ENCODE measurements around the gene TMBIM6. TPM values are rescaled to one million over a fixed set of nuclear protein-coding genes. Genes with fewer than 3 reads are reported as not detected.

TMBIM6 gene
- polyA plus RNA-seq, 1 of the 3 experiments (the other 2 are of a cell fraction), result 290 TPM

GRCh38 chr12:49748800-49749199, 7.4 kb downstream of the TMBIM6 start:
- H3K36me3 ChIP-seq (replicated peaks in 1 of 2; ENCODE audit: control insufficient read depth in 1 of 2, insufficient read depth in 2 of 2, low read length in 1 of 2), result peaks cover 30 to 44% of the 10 kb centered on the region in 2 experiments
- H4K20me1 ChIP-seq (ENCODE audit: insufficient read depth), result peaks cover 100% of the 10 kb centered on the region
- H3K79me2 ChIP-seq (ENCODE audit: insufficient read depth), result peaks cover 99% of the 10 kb centered on the region
- H3F3A ChIP-seq (replicated peaks; ENCODE audit: insufficient read depth), result peaks cover 29% of the 10 kb centered on the region
- H3K4me3 ChIP-seq (ENCODE audit: low read depth in 2 of 2, low read length in 1 of 2), result no peak overlapping the region
- no peak for DNase-seq
- peaks cover 9 to 17% of the 10 kb centered on the region in 2 experiments for H3K4me1 ChIP-seq (ENCODE audit: control insufficient read depth in 1 of 2, insufficient read depth in 2 of 2, low read depth in 1 of 2, low read length in 1 of 2)
- H3K4me2 ChIP-seq, result no peak overlapping the region
- 95% methylated on average over 3 of the region's 3 CpGs for WGBS (ENCODE audit: low lambda C conversion rate)
- no peak overlapping the region for H3K27ac ChIP-seq (ENCODE audit: low read depth in 2 of 2, low read length in 1 of 2)
- TF ChIP-seq ZBTB33 (IDR thresholded peaks at IDR 0.05; ENCODE audit: borderline replicate concordance, low read depth), result no peak
- TF ChIP-seq YY1 (IDR thresholded peaks at IDR 0.05; ENCODE audit: low read depth), result no peak
- TF ChIP-seq TEAD4 (IDR thresholded peaks at IDR 0.05; ENCODE audit: borderline replicate concordance, insufficient read depth), result no peak
- no peak for TF ChIP-seq TAF1 (IDR thresholded peaks at IDR 0.05; ENCODE audit: borderline replicate concordance, low read depth, low read length)
- no peak for TF ChIP-seq MAX (IDR thresholded peaks at IDR 0.05; ENCODE audit: low read depth)
- TF ChIP-seq RXRA (IDR thresholded peaks at IDR 0.05; ENCODE audit: borderline replicate concordance, low read depth), result no peak
- TF ChIP-seq CTCF (IDR thresholded peaks at IDR 0.05), result no peak
- no peaks in the 10 kb centered on the region for H3K9me3 ChIP-seq
- H3K27me3 ChIP-seq (ENCODE audit: insufficient read depth), result no peaks in the 10 kb centered on the region
- H3K9ac ChIP-seq, result no peak overlapping the region
- CTCF ChIA-PET, result interaction anchor here (1.2 to 4.4 kb wide), 5 partner anchors 13 to 391 kb away, joined by 3 to 22 read pairs (median 3); partner anchors contain the start of genes FMNL3 and PRPF40B
- POLR2A ChIA-PET, result no interaction called here
- no peaks in the 10 kb centered on the region for H3K9me2 ChIP-seq
- H2AFZ ChIP-seq (ENCODE audit: low read depth), result no peak overlapping the region

GRCh38 chr12:49750027-49750995, 9.0 kb downstream of the TMBIM6 start:
- WGBS (ENCODE audit: low lambda C conversion rate), result 79% methylated on average over 8 of the region's 8 CpGs
- H3K36me3 ChIP-seq (replicated peaks in 1 of 2; ENCODE audit: control insufficient read depth in 1 of 2, insufficient read depth in 2 of 2, low read length in 1 of 2), result peaks cover 39 to 50% of the 10 kb centered on the region in 2 experiments
- H3K9me3 ChIP-seq, result no peaks in the 10 kb centered on the region
- POLR2A ChIA-PET, result no interaction called here
- no peak overlapping the region for H2AFZ ChIP-seq (ENCODE audit: low read depth)
- no peak for DNase-seq
- peaks cover 98% of the 10 kb centered on the region for H3K79me2 ChIP-seq (ENCODE audit: insufficient read depth)
- H3K4me3 ChIP-seq (ENCODE audit: low read depth in 2 of 2, low read length in 1 of 2), result no peak overlapping the region
- H3K27me3 ChIP-seq (ENCODE audit: insufficient read depth), result no peaks in the 10 kb centered on the region
- no peaks in the 10 kb centered on the region for H3K9me2 ChIP-seq
- peaks cover 100% of the 10 kb centered on the region for H4K20me1 ChIP-seq (ENCODE audit: insufficient read depth)
- H3F3A ChIP-seq (replicated peaks; ENCODE audit: insufficient read depth), result peaks cover 26% of the 10 kb centered on the region
- peaks cover 2 to 11% of the 10 kb centered on the region in 2 experiments; a peak in 2 of 4 replicates for H3K4me1 ChIP-seq (ENCODE audit: control insufficient read depth in 1 of 2, insufficient read depth in 2 of 2, low read depth in 1 of 2, low read length in 1 of 2)
- no peak overlapping the region for H3K9ac ChIP-seq
- CTCF ChIA-PET, result interaction anchor here (1.2 to 4.4 kb wide), 2 partner anchors 9 to 12 kb away, joined by 3 to 22 read pairs; partner anchors contain the start of gene TMBIM6
- H3K27ac ChIP-seq (ENCODE audit: low read depth in 2 of 2, low read length in 1 of 2), result no peak overlapping the region; a peak in 1 of 4 replicates
- no peak overlapping the region for H3K4me2 ChIP-seq
- TF ChIP-seq SMC3 (IDR thresholded peaks at IDR 0.05; ENCODE audit: low read depth, low read length), result no peak
- TF ChIP-seq ZBTB33 (IDR thresholded peaks at IDR 0.05; ENCODE audit: borderline replicate concordance, low read depth), result no peak
- TF ChIP-seq RXRA (IDR thresholded peaks at IDR 0.05; ENCODE audit: borderline replicate concordance, low read depth), result no peak
- TF ChIP-seq MAX (IDR thresholded peaks at IDR 0.05; ENCODE audit: low read depth), result no peak
- no peak for TF ChIP-seq FOSL2 (IDR thresholded peaks at IDR 0.05; ENCODE audit: borderline replicate concordance, low read depth)
- no peak for TF ChIP-seq YY1 (IDR thresholded peaks at IDR 0.05; ENCODE audit: low read depth)
- TF ChIP-seq USF1 (IDR thresholded peaks at IDR 0.05; ENCODE audit: borderline replicate concordance, low read depth), result no peak
- no peak for TF ChIP-seq ELF1 (IDR thresholded peaks at IDR 0.05)
- TF ChIP-seq SIN3A (IDR thresholded peaks at IDR 0.05; ENCODE audit: borderline replicate concordance, low read depth, low read length), result no peak
- no peak for TF ChIP-seq CHD2 (IDR thresholded peaks at IDR 0.05; ENCODE audit: low read length, partially characterized antibody)
- TF ChIP-seq GATA2 (CRISPR knock-in tag; IDR thresholded peaks at IDR 0.05), result no peak
- no peak for TF ChIP-seq TEAD4 (IDR thresholded peaks at IDR 0.05; ENCODE audit: borderline replicate concordance, insufficient read depth)
- no peak for TF ChIP-seq NFIC (IDR thresholded peaks at IDR 0.05; ENCODE audit: borderline replicate concordance)
- TF ChIP-seq POLR2AphosphoS5 (IDR thresholded peaks at IDR 0.05; ENCODE audit: low read depth, low read length), result no peak
- no peak for TF ChIP-seq GABPA (IDR thresholded peaks at IDR 0.05; ENCODE audit: low read depth)

All from SK-N-SH (cell line).